ENCODE measurements around the gene PTPN5.

The PTPN5 gene

GRCh38 chr11:18757811-18758210 is 33.8 kb downstream of the PTPN5 start:
- Histone ChIP-seq H3K4me3 (replicated peaks; ENCODE audit: insufficient read depth, low read length) (no peak overlapping the region), H3K27me3 (ENCODE audit: insufficient read depth, poor library complexity, severe bottlenecking) (no peaks in the 10 kb centered on the region), H3K27ac (replicated peaks) (no peak overlapping the region)
- no peak for DNase-seq (ENCODE audit: low read depth in 1 of 2, low spot score in 1 of 2)
- TF ChIP-seq REST (IDR thresholded peaks at IDR 0.05; ENCODE audit: insufficient replicate concordance, low read depth) (no peak), POLR2AphosphoS5 (IDR thresholded peaks at IDR 0.05; ENCODE audit: low read depth) (no peak), SPI1 (IDR thresholded peaks at IDR 0.05; ENCODE audit: borderline replicate concordance, low read depth) (no peak), GABPA (IDR thresholded peaks at IDR 0.05; ENCODE audit: low read depth) (no peak), CTCF (IDR thresholded peaks at IDR 0.05; ENCODE audit: insufficient read depth, low read length) (no peak)

GRCh38 chr11:18756889-18757288 is 34.7 kb downstream of the PTPN5 start:
- no peak overlapping the region for H3K4me3 ChIP-seq (replicated peaks; ENCODE audit: insufficient read depth, low read length)
- TF ChIP-seq GABPA (IDR thresholded peaks at IDR 0.05; ENCODE audit: low read depth) (no peak), SPI1 (IDR thresholded peaks at IDR 0.05; ENCODE audit: borderline replicate concordance, low read depth) (no peak), POLR2AphosphoS5 (IDR thresholded peaks at IDR 0.05; ENCODE audit: low read depth) (no peak), REST (IDR thresholded peaks at IDR 0.05; ENCODE audit: insufficient replicate concordance, low read depth) (no peak), CTCF (IDR thresholded peaks at IDR 0.05; ENCODE audit: insufficient read depth, low read length) (no peak)
- no peak overlapping the region for H3K27ac ChIP-seq (replicated peaks)
- H3K27me3 ChIP-seq (ENCODE audit: insufficient read depth, poor library complexity, severe bottlenecking), result no peaks in the 10 kb centered on the region
- no peak for DNase-seq (ENCODE audit: low read depth in 1 of 2, low spot score in 1 of 2)

GRCh38 chr11:18754308-18754707 is 37.3 kb downstream of the PTPN5 start:
- Histone ChIP-seq H3K27ac (replicated peaks) (no peak overlapping the region), H3K27me3 (ENCODE audit: insufficient read depth, poor library complexity, severe bottlenecking) (no peaks in the 10 kb centered on the region), H3K4me3 (replicated peaks; ENCODE audit: insufficient read depth, low read length) (no peak overlapping the region)
- TF ChIP-seq POLR2AphosphoS5 (IDR thresholded peaks at IDR 0.05; ENCODE audit: low read depth) (no peak), CTCF (IDR thresholded peaks at IDR 0.05; ENCODE audit: insufficient read depth, low read length) (no peak), REST (IDR thresholded peaks at IDR 0.05; ENCODE audit: insufficient replicate concordance, low read depth) (no peak), GABPA (IDR thresholded peaks at IDR 0.05; ENCODE audit: low read depth) (no peak)
- no peak for DNase-seq (ENCODE audit: low read depth in 1 of 2, low spot score in 1 of 2)

All from HL-60 (cell line).